Upper lobe of left lung (tissue), 6 donors: ENCODE results near the gene SHMT1. TPM values are rescaled to one million over a fixed set of nuclear protein-coding genes. Genes with fewer than 3 reads are reported as not detected.
A peak's percentile ranks its signal among the peaks of the same experiment; 100 is the strongest.

Source experiments
- ATAC-seq, 2 donors: fragments of 200-7000 bp; cut with Tn5 transposase; one replicate each; pipeline ENCODE4 v1.9.1; 2022; ENCODE audit warnings: mild to moderate bottlenecking in 2 of 2, moderate library complexity in 2 of 2; ENCODE audit not compliant: low FRiP score in 2 of 2
- DNase-seq, 2 donors: peaks; one replicate each; pipeline ENCODE4 v3.0.0-alpha.2; 2019 to 2020
- H3K27ac ChIP-seq, 4 donors: fragments of 200-600 bp; sonication (generic); one replicate each; pipeline ENCODE4 v1.5.1; 2016 to 2019
- H3K27me3 ChIP-seq, 4 donors: fragments of 200-600 bp; sonication (generic); one replicate each; pipeline ENCODE4 v1.5.1; 2017 to 2019
- H3K36me3 ChIP-seq, 4 donors: fragments of 200-600 bp; sonication (generic); one replicate each; pipeline ENCODE4 v1.5.1; 2016 to 2019
- H3K4me1 ChIP-seq, 4 donors: fragments of 200-600 bp; sonication (generic); one replicate each; pipeline ENCODE4 v1.5.1; 2018 to 2019
- H3K4me3 ChIP-seq, 4 donors: fragments of 200-600 bp; sonication (generic); one replicate each; pipeline ENCODE4 v1.5.1; 2017 to 2019; ENCODE audit warnings: mild to moderate bottlenecking in 2 of 4, moderate library complexity in 1 of 4
- H3K9me3 ChIP-seq, 4 donors: fragments of 200-600 bp; sonication (generic); one replicate each; pipeline ENCODE4 v1.5.1; 2018 to 2019
- EP300 ChIP-seq, 4 donors: sonication (generic); formaldehyde crosslinking; IDR thresholded peaks; one replicate each; pipeline ENCODE4 v1.5.1; 2017; ENCODE audit warnings: antibody characterized with exemption in 4 of 4, control low read depth in 2 of 4
- POLR2A ChIP-seq, 4 donors: fragments of 450-650 bp; IDR thresholded peaks; one replicate each; pipeline ENCODE4 v1.5.1; 2016 to 2017; ENCODE audit warnings: antibody characterized with exemption in 4 of 4, mild to moderate bottlenecking in 2 of 4
- POLR2AphosphoS5 ChIP-seq, 2 donors: sonication (generic); formaldehyde crosslinking; IDR thresholded peaks; one replicate each; pipeline ENCODE4 v1.5.1; 2017; ENCODE audit warnings: antibody characterized with exemption in 2 of 2
- WGBS, 2 donors: methylation state at CpG; one replicate each; pipeline ENCODE4 v1.1.5; 2017 to 2018; 5-methylcytosine and 5-hydroxymethylcytosine counted together
- total RNA-seq, 6 donors: library from RNA; depleted of rRNA in 4 of 6; stranded (reverse); fragments of >200 nt in 4 of 6; gene quantifications; one replicate each; pipeline versions ENCODE4 v1.1.0 to v1.2.1, GENCODE V29; 2016 to 2021
- TF ChIP-seq, protein P1 (sequence below), 6 experiments: fragments of 450-650 bp in 4 of 6; fragments of 200-600 bp in 2 of 6; sonication (generic) in 2 of 6; IDR thresholded peaks; one replicate each; pipeline ENCODE4 v1.5.1; 2016 to 2019; ENCODE audit warnings: antibody characterized with exemption in 6 of 6
- donor health status: DM: no; HTN: no; CAD: no; lungs with moderate emphysema.
- donor health status: DM: no; HTN: yes; CAD: no; lungs with severe emphysema.

The SHMT1 gene
- total RNA-seq, 6 donors from 2014 or later: 27.3 to 54.5 (median 42.5) TPM

DNA sequence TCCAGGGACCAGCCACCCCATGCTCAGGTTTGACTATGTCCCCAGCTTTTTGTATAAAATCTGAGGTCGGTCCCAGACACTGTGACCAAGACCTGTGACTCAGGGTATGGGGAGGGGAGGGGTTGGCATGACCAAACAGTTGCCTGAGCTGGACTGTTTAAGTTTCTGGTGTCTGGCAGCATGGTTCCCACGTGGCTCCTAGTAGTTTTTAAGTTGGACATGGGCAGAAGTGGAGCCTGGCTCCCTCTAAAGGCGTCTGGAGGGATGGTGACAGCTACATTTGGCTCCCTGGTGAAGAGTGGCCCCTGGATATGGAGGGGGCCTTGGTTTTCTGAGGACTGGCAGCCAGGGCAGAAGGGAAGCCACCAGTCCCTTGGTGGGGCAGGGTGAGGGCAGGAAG, 40.3 kb downstream of the SHMT1 start:
- H3K4me1 ChIP-seq: peaks cover 18 to 26% (median 23%) of the 10 kb centered on the region in 4 donors
- H3K27me3 ChIP-seq: no peaks in the 10 kb centered on the region
- H3K36me3 ChIP-seq: peaks cover 12 to 94% (median 57%) of the 10 kb centered on the region in 4 donors
- H3K9me3 ChIP-seq: no peaks in the 10 kb centered on the region
- no peak for TF ChIP-seq POLR2AphosphoS5 (IDR thresholded peaks at IDR 0.05)
- no peak for TF ChIP-seq POLR2A (IDR thresholded peaks at IDR 0.05)
- TF ChIP-seq EP300 (IDR thresholded peaks at IDR 0.05): no peak
- no peak overlapping the region for H3K27ac ChIP-seq
- H3K4me3 ChIP-seq: no peak overlapping the region
- 61 to 100% methylated on average over 1 to 3 of the region's 3 CpGs for WGBS, 2 donors
- DNase-seq: no peak
- no peak for ATAC-seq

DNA sequence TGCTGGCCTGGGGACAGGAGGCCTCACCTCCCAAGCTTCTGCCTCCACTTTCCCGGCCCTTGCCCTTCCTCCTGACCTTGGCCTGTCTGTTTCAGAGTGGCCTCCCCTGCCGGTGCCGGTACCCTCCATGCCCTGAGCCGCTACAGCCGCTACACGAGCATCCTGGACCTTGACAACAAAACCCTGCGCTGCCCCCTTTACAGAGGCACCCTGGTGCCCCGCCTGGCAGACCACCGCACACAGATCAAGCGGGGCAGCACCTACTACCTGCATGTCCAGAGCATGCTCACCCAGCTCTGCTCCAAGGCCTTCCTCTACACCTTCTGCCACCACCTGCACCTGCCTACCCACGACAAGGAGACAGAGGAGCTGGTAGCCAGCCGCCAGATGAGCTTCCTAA, 40.8 kb downstream of the SHMT1 start:
- ATAC-seq: no peak
- H3K9me3 ChIP-seq: no peaks in the 10 kb centered on the region
- H3K4me1 ChIP-seq: peaks cover 23 to 31% (median 28%) of the 10 kb centered on the region in 4 donors
- TF ChIP-seq, protein P1, sequence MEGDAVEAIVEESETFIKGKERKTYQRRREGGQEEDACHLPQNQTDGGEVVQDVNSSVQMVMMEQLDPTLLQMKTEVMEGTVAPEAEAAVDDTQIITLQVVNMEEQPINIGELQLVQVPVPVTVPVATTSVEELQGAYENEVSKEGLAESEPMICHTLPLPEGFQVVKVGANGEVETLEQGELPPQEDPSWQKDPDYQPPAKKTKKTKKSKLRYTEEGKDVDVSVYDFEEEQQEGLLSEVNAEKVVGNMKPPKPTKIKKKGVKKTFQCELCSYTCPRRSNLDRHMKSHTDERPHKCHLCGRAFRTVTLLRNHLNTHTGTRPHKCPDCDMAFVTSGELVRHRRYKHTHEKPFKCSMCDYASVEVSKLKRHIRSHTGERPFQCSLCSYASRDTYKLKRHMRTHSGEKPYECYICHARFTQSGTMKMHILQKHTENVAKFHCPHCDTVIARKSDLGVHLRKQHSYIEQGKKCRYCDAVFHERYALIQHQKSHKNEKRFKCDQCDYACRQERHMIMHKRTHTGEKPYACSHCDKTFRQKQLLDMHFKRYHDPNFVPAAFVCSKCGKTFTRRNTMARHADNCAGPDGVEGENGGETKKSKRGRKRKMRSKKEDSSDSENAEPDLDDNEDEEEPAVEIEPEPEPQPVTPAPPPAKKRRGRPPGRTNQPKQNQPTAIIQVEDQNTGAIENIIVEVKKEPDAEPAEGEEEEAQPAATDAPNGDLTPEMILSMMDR (IDR thresholded peaks at IDR 0.05): no peak
- TF ChIP-seq EP300 (IDR thresholded peaks at IDR 0.05): no peak
- no peak for TF ChIP-seq POLR2AphosphoS5 (IDR thresholded peaks at IDR 0.05)
- no peak for TF ChIP-seq POLR2A (IDR thresholded peaks at IDR 0.05)
- no peak overlapping the region for H3K4me3 ChIP-seq
- no peak overlapping the region for H3K27ac ChIP-seq
- H3K36me3 ChIP-seq: peaks cover 12 to 97% (median 59%) of the 10 kb centered on the region in 4 donors
- peak in 1 of 2 donors; percentile 62 for DNase-seq
- WGBS, 2 donors: 95 to 96% methylated on average over 12 of the region's 12 CpGs
- no peaks in the 10 kb centered on the region for H3K27me3 ChIP-seq

- 86 to 100% methylated on average over 1 to 5 of the region's 5 CpGs for WGBS, 2 donors
- peaks cover 35 to 43% (median 40%) of the 10 kb centered on the region in 4 donors for H3K4me1 ChIP-seq
These were observed 42.0 kb downstream of the SHMT1 start for GRCh38 chr17:18321309-18321708.

DNA sequence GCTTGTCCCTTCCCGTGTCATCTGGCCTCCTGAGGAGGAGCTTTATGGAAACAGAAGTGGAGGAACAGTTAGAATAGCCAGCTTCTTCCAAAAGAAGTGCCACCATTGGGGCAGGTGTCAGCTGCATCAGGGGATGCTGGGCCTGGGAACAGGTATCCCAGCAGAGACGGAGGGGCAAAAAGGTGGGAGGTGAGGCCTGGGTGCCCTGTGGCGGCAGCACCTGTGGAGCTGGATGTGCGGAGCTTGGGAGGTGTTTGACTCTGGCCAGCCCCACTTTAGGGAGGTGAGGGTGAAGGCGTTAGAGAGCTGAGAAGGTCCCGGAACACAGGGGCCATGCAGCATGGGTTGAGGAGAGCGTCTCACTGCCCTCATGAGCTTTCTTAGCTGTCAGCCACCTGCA, 43.0 kb downstream of the SHMT1 start:
- TF ChIP-seq POLR2AphosphoS5 (IDR thresholded peaks at IDR 0.05) (no peak), POLR2A (IDR thresholded peaks at IDR 0.05) (no peak)
- TF ChIP-seq, protein P1 (IDR thresholded peaks at IDR 0.05): no peak
- H3K4me1 ChIP-seq: peaks cover 42 to 52% (median 48%) of the 10 kb centered on the region in 4 donors
- H3K4me3 ChIP-seq: no peak overlapping the region
- ATAC-seq: no peak
- H3K27ac ChIP-seq: no peak overlapping the region
- H3K27me3 ChIP-seq: no peaks in the 10 kb centered on the region
- H3K36me3 ChIP-seq: peaks cover 9 to 86% (median 43%) of the 10 kb centered on the region in 4 donors
- 81 to 90% methylated on average over 7 of the region's 7 CpGs for WGBS, 2 donors
- no peaks in the 10 kb centered on the region for H3K9me3 ChIP-seq
- no peak for DNase-seq

More at GRCh38 chr17:18321309-18321708, 42.0 kb downstream of the SHMT1 start:
- no peak for DNase-seq
- H3K36me3 ChIP-seq: peaks cover 9 to 96% (median 49%) of the 10 kb centered on the region in 4 donors
- ATAC-seq: no peak
- no peaks in the 10 kb centered on the region for H3K9me3 ChIP-seq
- no peak for TF ChIP-seq EP300 (IDR thresholded peaks at IDR 0.05)
- no peaks in the 10 kb centered on the region for H3K27me3 ChIP-seq
- no peak overlapping the region for H3K4me3 ChIP-seq
- no peak overlapping the region for H3K27ac ChIP-seq

GRCh38 chr17:18319604-18320256, 43.6 kb downstream of the SHMT1 start:
- Histone ChIP-seq H3K27me3 (no peaks in the 10 kb centered on the region), H3K36me3 (peaks cover 9 to 80% (median 40%) of the 10 kb centered on the region in 4 donors), H3K4me3 (no peak overlapping the region), H3K9me3 (no peaks in the 10 kb centered on the region), H3K4me1 (peaks cover 42 to 52% (median 48%) of the 10 kb centered on the region in 4 donors), H3K27ac (no peak overlapping the region)
- 67 to 70% methylated on average over 10 to 12 of the region's 13 CpGs for WGBS, 2 donors
- no peak for DNase-seq
- TF ChIP-seq EP300 (IDR thresholded peaks at IDR 0.05) (no peak), POLR2A (IDR thresholded peaks at IDR 0.05) (no peak), POLR2AphosphoS5 (IDR thresholded peaks at IDR 0.05) (no peak)
- TF ChIP-seq, protein P1 (IDR thresholded peaks at IDR 0.05): peak in 1 of 6 experiments; percentile 33
- ATAC-seq: no peak
